ENCODE measurements around the gene ENC1.

The ENC1 gene

GRCh38 chr5:74624931-74625505, 15.5 kb downstream of the ENC1 start:
- no peaks in the 10 kb centered on the region for H3K27me3 ChIP-seq (ENCODE audit: control insufficient read depth, insufficient read depth, low read length, poor library complexity, severe bottlenecking)
- H3K4me3 ChIP-seq (ENCODE audit: insufficient read depth, low read depth, low read length) = no peak overlapping the region
- 74 to 78% methylated on average over 8 of the region's 8 CpGs for WGBS, 2 experiments
- H3K9me3 ChIP-seq (ENCODE audit: control insufficient read depth, low read length) = no peaks in the 10 kb centered on the region
- no peaks in the 10 kb centered on the region for H3K36me3 ChIP-seq (ENCODE audit: control insufficient read depth, insufficient read depth, low read length)
- no peak overlapping the region for H3K27ac ChIP-seq (ENCODE audit: insufficient read depth, low read depth, low read length, poor library complexity, severe bottlenecking)
- peaks cover 59% of the 10 kb centered on the region for H3K4me1 ChIP-seq (ENCODE audit: control insufficient read depth, insufficient read depth, low read length)

GRCh38 chr5:74624501-74624900, 16.0 kb downstream of the ENC1 start:
- H3K36me3 ChIP-seq (ENCODE audit: control insufficient read depth, insufficient read depth, low read length) = no peaks in the 10 kb centered on the region
- no peaks in the 10 kb centered on the region for H3K9me3 ChIP-seq (ENCODE audit: control insufficient read depth, low read length)
- H3K4me1 ChIP-seq (ENCODE audit: control insufficient read depth, insufficient read depth, low read length) = peaks cover 54% of the 10 kb centered on the region
- no peaks in the 10 kb centered on the region for H3K27me3 ChIP-seq (ENCODE audit: control insufficient read depth, insufficient read depth, low read length, poor library complexity, severe bottlenecking)
- WGBS, 2 experiments = 93 to 95% methylated on average over 4 of the region's 4 CpGs
- no peak overlapping the region for H3K27ac ChIP-seq (ENCODE audit: insufficient read depth, low read depth, low read length, poor library complexity, severe bottlenecking)
- H3K4me3 ChIP-seq (ENCODE audit: insufficient read depth, low read depth, low read length) = no peak overlapping the region

- Histone ChIP-seq H3K4me1 (ENCODE audit: control insufficient read depth, insufficient read depth, low read length) (peaks cover 48% of the 10 kb centered on the region), H3K36me3 (ENCODE audit: control insufficient read depth, insufficient read depth, low read length) (no peaks in the 10 kb centered on the region), H3K9me3 (ENCODE audit: control insufficient read depth, low read length) (no peaks in the 10 kb centered on the region), H3K27me3 (ENCODE audit: control insufficient read depth, insufficient read depth, low read length, poor library complexity, severe bottlenecking) (no peaks in the 10 kb centered on the region), H3K4me3 (ENCODE audit: insufficient read depth, low read depth, low read length) (no peak overlapping the region), H3K27ac (ENCODE audit: insufficient read depth, low read depth, low read length, poor library complexity, severe bottlenecking) (no peak overlapping the region)
- 83 to 87% methylated on average over 5 of the region's 5 CpGs for WGBS, 2 experiments
These were observed 16.6 kb downstream of the ENC1 start for GRCh38 chr5:74623748-74624408.

GRCh38 chr5:74623006-74623611, 17.4 kb downstream of the ENC1 start:
- 84 to 93% methylated on average over 3 of the region's 3 CpGs for WGBS, 2 experiments
- no peaks in the 10 kb centered on the region for H3K9me3 ChIP-seq (ENCODE audit: control insufficient read depth, low read length)
- no peaks in the 10 kb centered on the region for H3K36me3 ChIP-seq (ENCODE audit: control insufficient read depth, insufficient read depth, low read length)
- H3K27me3 ChIP-seq (ENCODE audit: control insufficient read depth, insufficient read depth, low read length, poor library complexity, severe bottlenecking) = no peaks in the 10 kb centered on the region
- no peak overlapping the region for H3K27ac ChIP-seq (ENCODE audit: insufficient read depth, low read depth, low read length, poor library complexity, severe bottlenecking)
- peaks cover 40% of the 10 kb centered on the region for H3K4me1 ChIP-seq (ENCODE audit: control insufficient read depth, insufficient read depth, low read length)
- no peak overlapping the region for H3K4me3 ChIP-seq (ENCODE audit: insufficient read depth, low read depth, low read length)

- Histone ChIP-seq H3K4me1 (ENCODE audit: control insufficient read depth, insufficient read depth, low read length) (peaks cover 31% of the 10 kb centered on the region), H3K27ac (ENCODE audit: insufficient read depth, low read depth, low read length, poor library complexity, severe bottlenecking) (no peak overlapping the region), H3K9me3 (ENCODE audit: control insufficient read depth, low read length) (no peaks in the 10 kb centered on the region), H3K27me3 (ENCODE audit: control insufficient read depth, insufficient read depth, low read length, poor library complexity, severe bottlenecking) (no peaks in the 10 kb centered on the region), H3K36me3 (ENCODE audit: control insufficient read depth, insufficient read depth, low read length) (no peaks in the 10 kb centered on the region), H3K4me3 (ENCODE audit: insufficient read depth, low read depth, low read length) (no peak overlapping the region)
- 50 to 59% methylated on average over 3 of the region's 3 CpGs for WGBS, 2 experiments
These were observed 18.4 kb downstream of the ENC1 start for GRCh38 chr5:74622122-74622521.

GRCh38 chr5:74621492-74621891, 19.0 kb downstream of the ENC1 start:
- no peak overlapping the region for H3K27ac ChIP-seq (ENCODE audit: insufficient read depth, low read depth, low read length, poor library complexity, severe bottlenecking)
- H3K27me3 ChIP-seq (ENCODE audit: control insufficient read depth, insufficient read depth, low read length, poor library complexity, severe bottlenecking) = no peaks in the 10 kb centered on the region
- H3K9me3 ChIP-seq (ENCODE audit: control insufficient read depth, low read length) = no peaks in the 10 kb centered on the region
- no peaks in the 10 kb centered on the region for H3K36me3 ChIP-seq (ENCODE audit: control insufficient read depth, insufficient read depth, low read length)
- WGBS, 2 experiments = 56 to 65% methylated on average over 1 of the region's 5 CpGs
- no peak overlapping the region for H3K4me3 ChIP-seq (ENCODE audit: insufficient read depth, low read depth, low read length)
- peaks cover 31% of the 10 kb centered on the region for H3K4me1 ChIP-seq (ENCODE audit: control insufficient read depth, insufficient read depth, low read length)

- Histone ChIP-seq H3K36me3 (ENCODE audit: control insufficient read depth, insufficient read depth, low read length) (no peaks in the 10 kb centered on the region), H3K9me3 (ENCODE audit: control insufficient read depth, low read length) (no peaks in the 10 kb centered on the region), H3K27me3 (ENCODE audit: control insufficient read depth, insufficient read depth, low read length, poor library complexity, severe bottlenecking) (no peaks in the 10 kb centered on the region), H3K27ac (ENCODE audit: insufficient read depth, low read depth, low read length, poor library complexity, severe bottlenecking) (no peak overlapping the region), H3K4me3 (ENCODE audit: insufficient read depth, low read depth, low read length) (no peak overlapping the region), H3K4me1 (ENCODE audit: control insufficient read depth, insufficient read depth, low read length) (peaks cover 23% of the 10 kb centered on the region)
- WGBS, 2 experiments = 69 to 81% methylated on average over 1 of the region's 1 CpG
These were observed 21.2 kb downstream of the ENC1 start for GRCh38 chr5:74619308-74619707.

- WGBS, 2 experiments = 96 to 98% methylated on average over 3 to 4 of the region's 5 CpGs
- no peaks in the 10 kb centered on the region for H3K27me3 ChIP-seq (ENCODE audit: control insufficient read depth, insufficient read depth, low read length, poor library complexity, severe bottlenecking)
- H3K36me3 ChIP-seq (ENCODE audit: control insufficient read depth, insufficient read depth, low read length) = no peaks in the 10 kb centered on the region
- H3K9me3 ChIP-seq (ENCODE audit: control insufficient read depth, low read length) = no peaks in the 10 kb centered on the region
- H3K4me3 ChIP-seq (ENCODE audit: insufficient read depth, low read depth, low read length) = no peak overlapping the region
- H3K4me1 ChIP-seq (ENCODE audit: control insufficient read depth, insufficient read depth, low read length) = peaks cover 17% of the 10 kb centered on the region
- H3K27ac ChIP-seq (ENCODE audit: insufficient read depth, low read depth, low read length, poor library complexity, severe bottlenecking) = no peak overlapping the region
These were observed 22.4 kb downstream of the ENC1 start for GRCh38 chr5:74618106-74618505.

GRCh38 chr5:74617202-74617601, 23.3 kb downstream of the ENC1 start:
- WGBS, 2 experiments = 75 to 81% methylated on average over 3 of the region's 3 CpGs
- no peak overlapping the region for H3K27ac ChIP-seq (ENCODE audit: insufficient read depth, low read depth, low read length, poor library complexity, severe bottlenecking)

GRCh38 chr5:74616236-74617146, 24.0 kb downstream of the ENC1 start:
- Histone ChIP-seq H3K36me3 (ENCODE audit: control insufficient read depth, insufficient read depth, low read length) (no peaks in the 10 kb centered on the region), H3K4me3 (ENCODE audit: insufficient read depth, low read depth, low read length) (no peak overlapping the region), H3K27ac (ENCODE audit: insufficient read depth, low read depth, low read length, poor library complexity, severe bottlenecking) (no peak overlapping the region), H3K9me3 (ENCODE audit: control insufficient read depth, low read length) (no peaks in the 10 kb centered on the region), H3K4me1 (ENCODE audit: control insufficient read depth, insufficient read depth, low read length) (peaks cover 3% of the 10 kb centered on the region), H3K27me3 (ENCODE audit: control insufficient read depth, insufficient read depth, low read length, poor library complexity, severe bottlenecking) (no peaks in the 10 kb centered on the region)
- WGBS, 2 experiments = 90 to 91% methylated on average over 23 of the region's 23 CpGs

More at GRCh38 chr5:74617202-74617601, 23.3 kb downstream of the ENC1 start:
- Histone ChIP-seq H3K9me3 (ENCODE audit: control insufficient read depth, low read length) (no peaks in the 10 kb centered on the region), H3K27me3 (ENCODE audit: control insufficient read depth, insufficient read depth, low read length, poor library complexity, severe bottlenecking) (no peaks in the 10 kb centered on the region), H3K4me3 (ENCODE audit: insufficient read depth, low read depth, low read length) (no peak overlapping the region), H3K36me3 (ENCODE audit: control insufficient read depth, insufficient read depth, low read length) (no peaks in the 10 kb centered on the region), H3K4me1 (ENCODE audit: control insufficient read depth, insufficient read depth, low read length) (peaks cover 8% of the 10 kb centered on the region)

Data from ectodermal cell (in vitro differentiated cells).